NT2/D1 (cell line): Measurements from ENCODE around the gene INHA.

Experiments used
- DNase-seq: peaks from one replicate; pipeline ENCODE4 v3.0.0-alpha.2; 2011; ENCODE audit warnings: low read depth, low spot score
- H3K27me3 ChIP-seq: 2 replicates; pipeline ENCODE4 v1.6.0; 2011; ENCODE audit warnings: mild to moderate bottlenecking; ENCODE audit not compliant: insufficient read length, insufficient read depth
- H3K36me3 ChIP-seq: 2 replicates; pipeline ENCODE4 v1.6.1; 2011; ENCODE audit warnings: mild to moderate bottlenecking, low read length, mixed read lengths; ENCODE audit not compliant: insufficient read depth, insufficient read length
- H3K4me1 ChIP-seq: 2 replicates; pipeline ENCODE4 v1.5.1; 2011; ENCODE audit not compliant: insufficient read depth, insufficient read length
- H3K4me3 ChIP-seq: 2 replicates; pipeline ENCODE4 v1.5.1; 2011; ENCODE audit warnings: low read depth; ENCODE audit not compliant: insufficient read length
- H3K9ac ChIP-seq: 2 replicates; pipeline ENCODE4 v1.6.0; 2011; ENCODE audit warnings: low read depth; ENCODE audit not compliant: insufficient read length
- H3K9me3 ChIP-seq: 2 replicates; pipeline ENCODE4 v1.5.1; 2011; ENCODE audit warnings: mild to moderate bottlenecking, low read length; ENCODE audit not compliant: insufficient read depth
- SUZ12 ChIP-seq: IDR thresholded peaks from 2 replicates; pipeline ENCODE4 v1.6.1; 2011; ENCODE audit not compliant: insufficient read length, insufficient read depth; ENCODE audit errors: extremely low read depth
- YY1 ChIP-seq: IDR thresholded peaks from 2 replicates; pipeline ENCODE4 v1.6.1; 2011; ENCODE audit not compliant: insufficient read length, insufficient read depth
- ZNF274 ChIP-seq: IDR thresholded peaks from 2 replicates; pipeline ENCODE4 v1.6.1; 2011; ENCODE audit warnings: mild to moderate bottlenecking, low read depth, low read length

The INHA gene

GRCh38 chr2:219619235-219619634 is 47.1 kb downstream of the INHA start:
- Histone ChIP-seq H3K9ac (no peak overlapping the region), H3K27me3 (peaks cover 2% of the 10 kb centered on the region), H3K36me3 (peaks cover 25% of the 10 kb centered on the region), H3K4me1 (peaks cover 7% of the 10 kb centered on the region), H3K4me3 (no peak overlapping the region), H3K9me3 (no peaks in the 10 kb centered on the region)
- DNase-seq = no peak
- TF ChIP-seq ZNF274 = no peak
- no peak for TF ChIP-seq YY1
- TF ChIP-seq SUZ12 = no peak

DNA sequence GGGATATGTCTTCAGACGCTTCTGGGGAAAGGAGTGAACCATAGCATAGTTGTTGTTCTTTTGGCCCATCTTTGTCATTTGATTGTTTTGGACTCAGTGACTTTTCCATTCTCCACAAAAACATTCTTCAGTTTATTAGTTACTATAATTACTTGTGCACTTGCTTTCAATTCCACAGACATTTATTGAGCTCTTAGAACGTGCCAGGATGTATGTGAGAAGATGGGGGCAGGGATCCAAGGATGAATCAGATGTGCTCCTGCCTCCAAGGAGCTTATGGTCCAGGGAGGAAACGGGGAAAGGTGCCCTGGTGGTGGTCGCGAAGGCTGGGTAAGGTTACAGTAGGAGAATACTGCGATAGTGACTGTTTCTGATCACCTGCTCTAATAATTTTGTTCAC is 48.4 kb downstream of the INHA start:
- Histone ChIP-seq H3K27me3 (peaks cover 3% of the 10 kb centered on the region), H3K4me1 (no peaks in the 10 kb centered on the region), H3K9ac (no peak overlapping the region), H3K36me3 (peaks cover 13% of the 10 kb centered on the region), H3K9me3 (no peaks in the 10 kb centered on the region), H3K4me3 (no peak overlapping the region)
- TF ChIP-seq SUZ12 = no peak
- TF ChIP-seq ZNF274 = no peak
- no peak for TF ChIP-seq YY1
- DNase-seq = no peak

- no peak for DNase-seq
- Histone ChIP-seq H3K9me3 (no peaks in the 10 kb centered on the region), H3K9ac (no peak overlapping the region), H3K4me3 (no peak overlapping the region), H3K36me3 (no peaks in the 10 kb centered on the region), H3K4me1 (peaks cover 3% of the 10 kb centered on the region), H3K27me3 (peaks cover 14% of the 10 kb centered on the region)
- TF ChIP-seq YY1 (no peak), SUZ12 (no peak), ZNF274 (no peak)
Observed at GRCh38 chr2:219621935-219622334, 49.8 kb downstream of the INHA start.

- H3K4me3 ChIP-seq = no peak overlapping the region
- H3K9ac ChIP-seq = no peak overlapping the region
- peaks cover 3% of the 10 kb centered on the region for H3K4me1 ChIP-seq
- no peaks in the 10 kb centered on the region for H3K9me3 ChIP-seq
- no peak for TF ChIP-seq ZNF274
- no peak for TF ChIP-seq SUZ12
- no peak for TF ChIP-seq YY1
- H3K27me3 ChIP-seq = peaks cover 17% of the 10 kb centered on the region
- no peak for DNase-seq
- no peaks in the 10 kb centered on the region for H3K36me3 ChIP-seq
Observed at GRCh38 chr2:219622472-219622871, 50.4 kb downstream of the INHA start.

DNA sequence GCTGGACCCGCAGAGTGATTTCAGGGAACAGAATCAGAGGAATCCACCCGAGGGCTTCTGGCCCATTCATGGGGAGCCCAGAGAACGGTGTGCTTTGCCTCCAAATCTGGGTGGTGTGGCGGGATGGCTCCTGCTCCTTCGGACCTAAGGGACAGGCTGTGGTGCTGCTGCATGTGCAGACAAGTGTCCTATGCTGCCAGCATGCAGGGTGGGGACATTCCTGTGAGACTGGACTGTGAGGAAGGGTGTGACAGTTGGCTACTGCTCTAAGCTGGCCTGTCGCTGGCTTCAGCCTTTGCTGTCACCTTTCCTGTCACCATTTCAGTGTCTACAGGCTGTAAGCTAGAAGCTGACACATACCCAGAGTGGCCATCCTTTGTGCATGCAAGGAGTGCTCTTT is 52.5 kb downstream of the INHA start:
- no peak for DNase-seq
- TF ChIP-seq SUZ12 = no peak
- Histone ChIP-seq H3K4me3 (no peak overlapping the region), H3K9me3 (no peaks in the 10 kb centered on the region), H3K36me3 (peaks cover 5% of the 10 kb centered on the region), H3K9ac (no peak overlapping the region), H3K4me1 (peaks cover 15% of the 10 kb centered on the region), H3K27me3 (peaks cover 17% of the 10 kb centered on the region)

DNA sequence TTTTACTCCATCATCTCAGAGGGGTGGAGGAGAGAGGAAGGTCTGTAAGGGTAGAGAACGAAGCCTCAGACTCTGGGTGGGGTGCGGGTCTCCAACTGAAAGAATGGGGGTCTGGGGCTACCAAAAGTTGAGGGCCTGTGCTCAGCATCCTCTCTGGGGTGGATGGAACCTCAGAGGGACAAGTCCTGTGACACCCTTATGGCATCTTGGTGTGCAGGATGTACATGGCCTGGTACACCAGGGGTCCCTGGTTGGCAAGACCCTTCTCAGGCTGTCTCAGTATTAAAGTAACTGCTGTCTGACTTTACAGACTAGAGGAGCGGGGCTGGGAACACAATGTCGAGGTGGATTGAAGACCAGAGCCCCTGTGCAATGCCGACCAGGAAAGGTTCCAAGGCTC is 53.1 kb downstream of the INHA start:
- H3K36me3 ChIP-seq = peaks cover 5% of the 10 kb centered on the region

More for the DNA sequence above, 53.1 kb downstream of the INHA start:
- no peak for DNase-seq
- Histone ChIP-seq H3K9me3 (no peaks in the 10 kb centered on the region), H3K9ac (no peak overlapping the region), H3K4me3 (no peak overlapping the region), H3K4me1 (peaks cover 15% of the 10 kb centered on the region), H3K27me3 (peaks cover 17% of the 10 kb centered on the region)
- TF ChIP-seq SUZ12 = no peak
- TF ChIP-seq YY1 = no peak
- no peak for TF ChIP-seq ZNF274
